Uterus (tissue), 2 donors: ENCODE measurements around the gene ENTREP1.

Experiments used
- POLR2A ChIP-seq, 2 donors: fragments of 450-650 bp; IDR thresholded peaks; one replicate each; pipeline ENCODE4 v1.6.1; 2016; ENCODE audit warnings: antibody characterized with exemption in 2 of 2, mild to moderate bottlenecking in 1 of 2, moderate library complexity in 1 of 2
- TF ChIP-seq, protein P1 (sequence below), 4 experiments: fragments of 200-600 bp in 2 of 4; fragments of 450-650 bp in 2 of 4; sonication (generic) in 2 of 4; IDR thresholded peaks; one replicate each; pipeline ENCODE4 v1.5.1; 2016 to 2019; ENCODE audit warnings: antibody characterized with exemption in 4 of 4, mild to moderate bottlenecking in 2 of 4, moderate library complexity in 1 of 4

- TF ChIP-seq, protein P1, sequence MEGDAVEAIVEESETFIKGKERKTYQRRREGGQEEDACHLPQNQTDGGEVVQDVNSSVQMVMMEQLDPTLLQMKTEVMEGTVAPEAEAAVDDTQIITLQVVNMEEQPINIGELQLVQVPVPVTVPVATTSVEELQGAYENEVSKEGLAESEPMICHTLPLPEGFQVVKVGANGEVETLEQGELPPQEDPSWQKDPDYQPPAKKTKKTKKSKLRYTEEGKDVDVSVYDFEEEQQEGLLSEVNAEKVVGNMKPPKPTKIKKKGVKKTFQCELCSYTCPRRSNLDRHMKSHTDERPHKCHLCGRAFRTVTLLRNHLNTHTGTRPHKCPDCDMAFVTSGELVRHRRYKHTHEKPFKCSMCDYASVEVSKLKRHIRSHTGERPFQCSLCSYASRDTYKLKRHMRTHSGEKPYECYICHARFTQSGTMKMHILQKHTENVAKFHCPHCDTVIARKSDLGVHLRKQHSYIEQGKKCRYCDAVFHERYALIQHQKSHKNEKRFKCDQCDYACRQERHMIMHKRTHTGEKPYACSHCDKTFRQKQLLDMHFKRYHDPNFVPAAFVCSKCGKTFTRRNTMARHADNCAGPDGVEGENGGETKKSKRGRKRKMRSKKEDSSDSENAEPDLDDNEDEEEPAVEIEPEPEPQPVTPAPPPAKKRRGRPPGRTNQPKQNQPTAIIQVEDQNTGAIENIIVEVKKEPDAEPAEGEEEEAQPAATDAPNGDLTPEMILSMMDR (IDR thresholded peaks at IDR 0.05) = no peak
- TF ChIP-seq POLR2A (IDR thresholded peaks at IDR 0.05) = no peak
Observed at GRCh38 chr9:69397384-69398214, 72.6 kb downstream of the ENTREP1 start.
